ENCODE measurements around the gene ANKRD2. TPM values are rescaled to one million over a fixed set of nuclear protein-coding genes. Genes with fewer than 3 reads are reported as not detected.

ANKRD2 gene
- polyA plus RNA-seq, 1 donor: 0.13 TPM

- Histone ChIP-seq H3K9me3 (ENCODE audit: control insufficient read depth, low read depth, low read length) (no peaks in the 10 kb centered on the region), H3K4me1 (ENCODE audit: control insufficient read depth, insufficient read depth, low read length) (peaks cover 3% of the 10 kb centered on the region), H3K4me3 (ENCODE audit: low read length) (no peak overlapping the region), H3K36me3 (ENCODE audit: control insufficient read depth, insufficient read depth, low read length) (peaks cover 10% of the 10 kb centered on the region), H3K27me3 (ENCODE audit: control insufficient read depth, insufficient read depth, low read length) (no peaks in the 10 kb centered on the region), H3K27ac (ENCODE audit: low read length) (no peak overlapping the region)
- DNase-seq: no peak
- no CpG with 5 or more reads among the region's 4 CpGs for WGBS (ENCODE audit: insufficient coverage, low lambda C conversion rate)
Observed at GRCh38 chr10:97618733-97619132, 46.2 kb downstream of the ANKRD2 start.

GRCh38 chr10:97623277-97623676 lies 50.7 kb downstream of the ANKRD2 start:
- WGBS (ENCODE audit: insufficient coverage, low lambda C conversion rate): no CpG with 5 or more reads among the region's 1 CpG
- DNase-seq: peak in 1 of 2 donors; percentile 56
- peak overlapping the region; percentile 29 for H3K27ac ChIP-seq (ENCODE audit: low read length)
- H3K36me3 ChIP-seq (ENCODE audit: control insufficient read depth, insufficient read depth, low read length): peaks cover 2% of the 10 kb centered on the region
- no peaks in the 10 kb centered on the region for H3K27me3 ChIP-seq (ENCODE audit: control insufficient read depth, insufficient read depth, low read length)
- H3K9me3 ChIP-seq (ENCODE audit: control insufficient read depth, low read depth, low read length): no peaks in the 10 kb centered on the region
- peaks cover 3% of the 10 kb centered on the region for H3K4me1 ChIP-seq (ENCODE audit: control insufficient read depth, insufficient read depth, low read length)
- no peak overlapping the region for H3K4me3 ChIP-seq (ENCODE audit: low read length)

GRCh38 chr10:97627731-97628130 lies 55.2 kb downstream of the ANKRD2 start:
- no CpG with 5 or more reads among the region's 4 CpGs for WGBS (ENCODE audit: insufficient coverage, low lambda C conversion rate)
- Histone ChIP-seq H3K4me1 (ENCODE audit: control insufficient read depth, insufficient read depth, low read length) (peaks cover 3% of the 10 kb centered on the region), H3K9me3 (ENCODE audit: control insufficient read depth, low read depth, low read length) (no peaks in the 10 kb centered on the region), H3K4me3 (ENCODE audit: low read length) (no peak overlapping the region), H3K27me3 (ENCODE audit: control insufficient read depth, insufficient read depth, low read length) (no peaks in the 10 kb centered on the region), H3K27ac (ENCODE audit: low read length) (no peak overlapping the region), H3K36me3 (ENCODE audit: control insufficient read depth, insufficient read depth, low read length) (no peaks in the 10 kb centered on the region)
- no peak for DNase-seq

GRCh38 chr10:97628228-97628627 lies 55.6 kb downstream of the ANKRD2 start:
- no CpG with 5 or more reads among the region's 3 CpGs for WGBS (ENCODE audit: insufficient coverage, low lambda C conversion rate)
- peaks cover 3% of the 10 kb centered on the region for H3K4me1 ChIP-seq (ENCODE audit: control insufficient read depth, insufficient read depth, low read length)

GRCh38 chr10:97629289-97629688 lies 56.7 kb downstream of the ANKRD2 start:
- Histone ChIP-seq H3K36me3 (ENCODE audit: control insufficient read depth, insufficient read depth, low read length) (no peaks in the 10 kb centered on the region), H3K4me3 (ENCODE audit: low read length) (no peak overlapping the region), H3K9me3 (ENCODE audit: control insufficient read depth, low read depth, low read length) (no peaks in the 10 kb centered on the region), H3K27me3 (ENCODE audit: control insufficient read depth, insufficient read depth, low read length) (no peaks in the 10 kb centered on the region), H3K27ac (ENCODE audit: low read length) (no peak overlapping the region), H3K4me1 (ENCODE audit: control insufficient read depth, insufficient read depth, low read length) (no peaks in the 10 kb centered on the region)
- no CpG with 5 or more reads among the region's 5 CpGs for WGBS (ENCODE audit: insufficient coverage, low lambda C conversion rate)
- DNase-seq: no peak

More at GRCh38 chr10:97628228-97628627, 55.6 kb downstream of the ANKRD2 start:
- Histone ChIP-seq H3K27me3 (ENCODE audit: control insufficient read depth, insufficient read depth, low read length) (no peaks in the 10 kb centered on the region), H3K4me3 (ENCODE audit: low read length) (no peak overlapping the region), H3K9me3 (ENCODE audit: control insufficient read depth, low read depth, low read length) (no peaks in the 10 kb centered on the region), H3K27ac (ENCODE audit: low read length) (no peak overlapping the region), H3K36me3 (ENCODE audit: control insufficient read depth, insufficient read depth, low read length) (no peaks in the 10 kb centered on the region)
- no peak for DNase-seq

GRCh38 chr10:97631098-97631497 lies 58.5 kb downstream of the ANKRD2 start:
- DNase-seq: no peak
- Histone ChIP-seq H3K9me3 (ENCODE audit: control insufficient read depth, low read depth, low read length) (no peaks in the 10 kb centered on the region), H3K4me3 (ENCODE audit: low read length) (no peak overlapping the region), H3K27me3 (ENCODE audit: control insufficient read depth, insufficient read depth, low read length) (no peaks in the 10 kb centered on the region), H3K4me1 (ENCODE audit: control insufficient read depth, insufficient read depth, low read length) (no peaks in the 10 kb centered on the region), H3K27ac (ENCODE audit: low read length) (no peak overlapping the region), H3K36me3 (ENCODE audit: control insufficient read depth, insufficient read depth, low read length) (no peaks in the 10 kb centered on the region)

- peak within 1 kb of the TSS; percentile 78 for H3K4me3 ChIP-seq (ENCODE audit: low read length)
- WGBS (ENCODE audit: insufficient coverage, low lambda C conversion rate): no CpG with 5 or more reads among the region's 62 CpGs
- no peaks in the 10 kb centered on the region for H3K27me3 ChIP-seq (ENCODE audit: control insufficient read depth, insufficient read depth, low read length)
- H3K9me3 ChIP-seq (ENCODE audit: control insufficient read depth, low read depth, low read length): no peaks in the 10 kb centered on the region
- DNase-seq: peak; percentile 88 to 95
- H3K4me1 ChIP-seq (ENCODE audit: control insufficient read depth, insufficient read depth, low read length): no peaks in the 10 kb centered on the region
- no peaks in the 10 kb centered on the region for H3K36me3 ChIP-seq (ENCODE audit: control insufficient read depth, insufficient read depth, low read length)
- H3K27ac ChIP-seq (ENCODE audit: low read length): peak within 1 kb of the TSS; percentile 20
Observed at GRCh38 chr10:97632949-97633884, 60.6 kb downstream of the ANKRD2 start, which contains the start of gene MORN4. MORN4 (minus strand) TSS chr10:97633500; CDS start chr10:97619653, 13,847 bp downstream.

Other genes with a start within 250 kb of the ANKRD2 start
- 26.0 TPM for gene FRAT2, start 238.1 kb upstream of the ANKRD2 start, polyA plus RNA-seq
- 25.3 TPM for gene RRP12, start 171.4 kb upstream of the ANKRD2 start, polyA plus RNA-seq
- gene PGAM1, start 146.6 kb upstream of the ANKRD2 start, polyA plus RNA-seq: 138 TPM
- gene EXOSC1, start 126.8 kb upstream of the ANKRD2 start, polyA plus RNA-seq: 39.1 TPM
- gene ZDHHC16, start 126.6 kb upstream of the ANKRD2 start, polyA plus RNA-seq: 30.7 TPM
- gene MMS19, start 74.4 kb upstream of the ANKRD2 start, polyA plus RNA-seq: 62.5 TPM
- 4.1 TPM for gene UBTD1, start 73.9 kb upstream of the ANKRD2 start, polyA plus RNA-seq
- 3.2 TPM for gene HOGA1, start 11.6 kb downstream of the ANKRD2 start, polyA plus RNA-seq
- 0.09 TPM for gene C10orf62, start 16.9 kb downstream of the ANKRD2 start, polyA plus RNA-seq
- 18.7 TPM for gene MORN4, start 60.7 kb downstream of the ANKRD2 start, polyA plus RNA-seq
- gene PI4K2A, start 67.9 kb downstream of the ANKRD2 start, polyA plus RNA-seq: 37.4 TPM
- gene AVPI1, start 114.5 kb downstream of the ANKRD2 start, polyA plus RNA-seq: 56.5 TPM
- 32.9 TPM for gene MARVELD1, start 141.0 kb downstream of the ANKRD2 start, polyA plus RNA-seq
- gene ZFYVE27, start 164.3 kb downstream of the ANKRD2 start, polyA plus RNA-seq: 51.2 TPM
- 25.0 TPM for gene SFRP5, start 199.2 kb downstream of the ANKRD2 start, polyA plus RNA-seq